Non-pigmented ciliary epithelial cell (primary cell): ENCODE measurements around the gene TMEM170B.
"Not testable (repeated sequence)": the region's sequence is repeated elsewhere in the genome, so short reads cannot be mapped to it uniquely, and the experiment has no call there.

Experiments
- DNase-seq: peaks from one replicate; pipeline ENCODE4 v3.0.0-alpha.2; 2010; ENCODE audit warnings: low read depth

TMEM170B gene

GRCh38 chr6:11528996-11529395 is 8.6 kb upstream of the TMEM170B start:
- no peak for DNase-seq

- no peak for DNase-seq
These were observed 5.5 kb upstream of the TMEM170B start for GRCh38 chr6:11532097-11532496.

GRCh38 chr6:11534561-11534960 is 3.0 kb upstream of the TMEM170B start:
- DNase-seq: no peak

GRCh38 chr6:11535801-11536230 is 1.7 kb upstream of the TMEM170B start:
- DNase-seq: no peak

GRCh38 chr6:11536795-11537194 is 754 bp upstream of the TMEM170B start:
- DNase-seq: no peak

GRCh38 chr6:11538052-11538818 is 686 bp downstream of the TMEM170B start:
- no peak for DNase-seq

- no peak for DNase-seq
These were observed 1.4 kb downstream of the TMEM170B start for GRCh38 chr6:11538819-11539468.

GRCh38 chr6:11542863-11543262 is 5.3 kb downstream of the TMEM170B start:
- no peak for DNase-seq

GRCh38 chr6:11543919-11544518 is 6.5 kb downstream of the TMEM170B start:
- DNase-seq: no peak

- not testable (repeated sequence) for DNase-seq
These were observed 10.3 kb downstream of the TMEM170B start for GRCh38 chr6:11547846-11548245.

- DNase-seq: not testable (repeated sequence)
These were observed 11.0 kb downstream of the TMEM170B start for GRCh38 chr6:11548578-11548977.

- DNase-seq: no peak
These were observed 13.5 kb downstream of the TMEM170B start for GRCh38 chr6:11551053-11551452.

GRCh38 chr6:11552442-11552841 is 14.9 kb downstream of the TMEM170B start:
- no peak for DNase-seq

- DNase-seq: no peak
These were observed 16.3 kb downstream of the TMEM170B start for GRCh38 chr6:11553824-11554223.

GRCh38 chr6:11556309-11556708 is 18.8 kb downstream of the TMEM170B start:
- no peak for DNase-seq

GRCh38 chr6:11563793-11564192 is 26.2 kb downstream of the TMEM170B start:
- DNase-seq: no peak

GRCh38 chr6:11566609-11567008 is 29.1 kb downstream of the TMEM170B start:
- no peak for DNase-seq

GRCh38 chr6:11571073-11571472 is 33.5 kb downstream of the TMEM170B start:
- DNase-seq: no peak

- DNase-seq: peak; percentile 68
These were observed 38.0 kb downstream of the TMEM170B start for GRCh38 chr6:11575408-11576033.

GRCh38 chr6:11580686-11581405 is 43.3 kb downstream of the TMEM170B start:
- no peak for DNase-seq

- no peak for DNase-seq
These were observed 46.7 kb downstream of the TMEM170B start for GRCh38 chr6:11584244-11584643.

- no peak for DNase-seq
These were observed 48.0 kb downstream of the TMEM170B start for GRCh38 chr6:11585426-11586016.
